Measurements from ENCODE around the gene VPREB3.
A peak's percentile ranks its signal among the peaks of the same experiment; 100 is the strongest.

- TF ChIP-seq, protein P1, sequence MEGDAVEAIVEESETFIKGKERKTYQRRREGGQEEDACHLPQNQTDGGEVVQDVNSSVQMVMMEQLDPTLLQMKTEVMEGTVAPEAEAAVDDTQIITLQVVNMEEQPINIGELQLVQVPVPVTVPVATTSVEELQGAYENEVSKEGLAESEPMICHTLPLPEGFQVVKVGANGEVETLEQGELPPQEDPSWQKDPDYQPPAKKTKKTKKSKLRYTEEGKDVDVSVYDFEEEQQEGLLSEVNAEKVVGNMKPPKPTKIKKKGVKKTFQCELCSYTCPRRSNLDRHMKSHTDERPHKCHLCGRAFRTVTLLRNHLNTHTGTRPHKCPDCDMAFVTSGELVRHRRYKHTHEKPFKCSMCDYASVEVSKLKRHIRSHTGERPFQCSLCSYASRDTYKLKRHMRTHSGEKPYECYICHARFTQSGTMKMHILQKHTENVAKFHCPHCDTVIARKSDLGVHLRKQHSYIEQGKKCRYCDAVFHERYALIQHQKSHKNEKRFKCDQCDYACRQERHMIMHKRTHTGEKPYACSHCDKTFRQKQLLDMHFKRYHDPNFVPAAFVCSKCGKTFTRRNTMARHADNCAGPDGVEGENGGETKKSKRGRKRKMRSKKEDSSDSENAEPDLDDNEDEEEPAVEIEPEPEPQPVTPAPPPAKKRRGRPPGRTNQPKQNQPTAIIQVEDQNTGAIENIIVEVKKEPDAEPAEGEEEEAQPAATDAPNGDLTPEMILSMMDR (IDR thresholded peaks at IDR 0.05; ENCODE audit: low read length), result peak; percentile 43; the same call in 1 of the 2 replicates
- TF ChIP-seq EZH2 (IDR thresholded peaks at IDR 0.05; ENCODE audit: borderline replicate concordance, low read length), result no peak
Measured at GRCh38 chr22:23789638-23790037, 35.4 kb upstream of the VPREB3 start.
